NCI-H69 (cell line): ENCODE results near the gene STON1.
A peak's percentile ranks its signal among the peaks of the same experiment; 100 is the strongest.
"Not testable (repeated sequence)": the region's sequence is repeated elsewhere in the genome, so short reads cannot be mapped to it uniquely, and the experiment has no call there.

Source experiments
- DNase-seq: peaks from one replicate; lab custom pipeline; 2025; lab: John Stamatoyannopoulos, UW

The STON1 gene

DNA sequence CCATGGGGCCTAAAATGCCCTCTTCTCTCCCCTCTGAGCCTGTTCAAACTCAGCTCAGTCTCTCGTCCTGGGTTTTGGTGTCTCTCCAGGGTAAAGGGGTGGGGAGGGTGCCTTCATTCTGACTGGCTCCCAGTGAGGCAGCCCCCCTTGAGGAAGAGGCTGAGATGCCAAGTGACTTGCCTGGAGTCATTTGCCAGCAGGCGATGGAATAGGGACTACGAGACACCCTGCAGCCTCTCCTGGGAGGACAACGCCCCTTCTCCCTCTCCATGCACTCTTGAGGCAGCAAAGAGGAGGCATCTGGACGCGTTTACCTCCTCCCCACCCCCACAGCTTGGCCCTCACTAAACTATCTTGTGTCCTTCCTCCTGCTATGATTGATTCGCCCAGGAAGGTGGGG is 760 bp upstream of the STON1 start:
- DNase-seq: peak; percentile 65

- no peak for DNase-seq
Measured at GRCh38 chr2:48529676-48530032, 300 bp upstream of the STON1 start.

GRCh38 chr2:48531141-48531648 is 1.2 kb downstream of the STON1 start:
- peak; percentile 35 for DNase-seq

GRCh38 chr2:48532174-48532573 is 2.2 kb downstream of the STON1 start:
- DNase-seq: no peak

- DNase-seq: no peak
Measured at GRCh38 chr2:48532824-48533223, 2.9 kb downstream of the STON1 start.

GRCh38 chr2:48534781-48535180 is 4.8 kb downstream of the STON1 start:
- DNase-seq: no peak

DNA sequence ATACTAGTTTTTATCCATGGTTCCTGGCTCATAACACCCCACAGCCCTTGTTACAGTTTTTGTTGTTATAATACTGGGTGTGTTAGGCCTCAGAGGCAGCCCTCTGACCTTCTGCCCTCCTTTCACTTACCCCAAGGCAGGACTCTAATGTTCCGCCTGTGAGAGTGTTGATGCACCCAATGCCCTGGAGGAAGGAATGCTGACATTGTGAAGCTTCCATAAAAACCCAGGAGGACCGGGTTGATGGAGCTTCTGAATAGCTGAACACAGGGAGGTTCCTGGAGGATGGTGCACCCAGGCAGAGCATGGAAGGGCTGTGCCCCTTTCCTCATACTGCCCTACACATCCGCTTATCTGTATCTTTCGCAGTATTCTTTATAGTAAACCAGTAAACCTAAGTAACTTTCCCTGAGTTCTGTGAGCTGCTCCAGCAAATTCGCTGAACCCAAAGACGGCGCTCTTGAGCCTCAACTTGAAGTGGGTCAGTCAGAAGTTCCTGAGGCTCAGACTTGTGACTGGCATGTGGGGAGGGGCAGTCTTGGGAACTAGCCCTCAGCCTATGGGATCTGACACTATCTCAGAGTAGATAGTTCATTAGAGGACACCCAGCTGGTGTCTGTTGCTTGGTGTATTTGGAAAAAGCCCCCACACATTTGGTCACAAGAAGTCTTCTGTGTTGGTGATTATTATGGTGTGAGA is 10.4 kb downstream of the STON1 start:
- DNase-seq: no peak

DNA sequence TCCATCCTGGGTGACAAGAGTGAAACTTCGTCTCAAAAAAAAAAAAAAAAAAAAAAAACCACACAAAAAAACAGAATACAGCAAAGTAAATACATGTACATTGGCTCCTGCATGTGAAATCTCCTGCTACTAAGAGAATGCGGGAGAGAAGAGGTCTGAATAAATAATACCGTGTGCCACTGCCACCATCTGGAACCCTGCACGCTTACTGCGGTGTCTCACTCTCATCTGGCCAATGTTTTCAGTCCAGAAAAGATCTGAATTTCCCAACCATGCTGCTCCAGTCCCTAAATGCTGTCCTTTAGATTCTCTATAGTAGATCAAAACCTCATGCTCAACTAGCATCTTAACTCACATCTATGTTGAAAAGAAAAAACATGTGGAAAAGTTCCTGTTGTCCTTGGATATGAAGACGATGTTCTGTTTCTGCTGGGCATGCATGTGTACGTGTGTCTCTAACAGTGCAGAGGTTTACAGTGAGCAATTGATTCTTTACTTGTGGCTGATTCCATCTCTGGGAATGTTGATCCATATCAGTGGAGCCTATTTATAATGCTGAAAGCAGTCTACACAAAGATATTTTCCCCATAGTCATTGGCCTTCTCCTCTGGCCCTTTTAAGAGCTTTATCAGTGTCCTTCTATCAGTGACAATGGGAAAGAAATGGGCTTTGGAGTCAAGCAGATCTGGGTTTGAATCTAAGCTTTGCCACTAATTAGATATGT is 11.9 kb downstream of the STON1 start:
- DNase-seq: no peak

- DNase-seq: no peak
Measured at GRCh38 chr2:48543895-48544294, 13.9 kb downstream of the STON1 start.

DNA sequence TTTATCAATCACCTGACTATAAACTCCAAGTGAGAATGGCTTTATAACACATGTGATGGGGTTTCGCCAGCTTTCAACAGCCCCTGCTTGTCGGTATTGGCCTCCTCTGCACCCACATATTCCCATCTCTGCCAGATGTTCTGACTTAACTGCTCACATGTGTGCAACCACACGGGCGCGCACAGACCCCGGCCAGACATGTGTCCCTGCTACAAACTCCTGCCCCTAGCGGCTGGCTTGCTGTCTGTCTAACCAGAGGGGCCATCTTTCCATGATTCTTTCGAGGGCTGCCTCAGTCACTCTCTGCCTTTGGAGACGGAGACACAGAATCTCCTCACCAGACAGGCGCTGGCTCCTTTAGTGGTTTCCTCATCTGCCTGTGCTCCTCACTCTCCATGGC is 15.3 kb downstream of the STON1 start:
- DNase-seq: peak; percentile 55

GRCh38 chr2:48548840-48549239 is 18.9 kb downstream of the STON1 start:
- no peak for DNase-seq

- DNase-seq: no peak
Measured at GRCh38 chr2:48549972-48550371, 20.0 kb downstream of the STON1 start.

GRCh38 chr2:48551548-48551947 is 21.6 kb downstream of the STON1 start:
- DNase-seq: no peak

GRCh38 chr2:48555071-48555470 is 25.1 kb downstream of the STON1 start:
- not testable (repeated sequence) for DNase-seq

DNA sequence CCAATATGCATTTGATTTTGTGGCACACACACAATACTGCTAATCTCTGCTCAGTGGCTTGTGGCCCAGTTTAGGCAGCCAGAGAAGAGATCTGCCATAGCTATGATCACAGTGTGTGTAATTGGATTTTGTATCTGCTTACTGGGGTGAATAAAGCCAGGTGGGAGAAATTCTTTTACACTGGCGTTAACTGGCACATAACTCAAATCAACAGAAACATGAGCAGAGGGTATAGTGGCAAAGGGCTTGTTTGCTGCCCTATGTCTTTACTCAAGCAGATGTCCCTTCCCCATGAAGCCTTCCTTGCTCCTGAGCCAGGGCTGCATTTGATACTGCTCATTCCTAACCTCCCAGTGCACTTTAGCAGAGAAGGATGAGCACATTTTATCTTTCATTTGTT is 28.5 kb downstream of the STON1 start:
- no peak for DNase-seq

DNA sequence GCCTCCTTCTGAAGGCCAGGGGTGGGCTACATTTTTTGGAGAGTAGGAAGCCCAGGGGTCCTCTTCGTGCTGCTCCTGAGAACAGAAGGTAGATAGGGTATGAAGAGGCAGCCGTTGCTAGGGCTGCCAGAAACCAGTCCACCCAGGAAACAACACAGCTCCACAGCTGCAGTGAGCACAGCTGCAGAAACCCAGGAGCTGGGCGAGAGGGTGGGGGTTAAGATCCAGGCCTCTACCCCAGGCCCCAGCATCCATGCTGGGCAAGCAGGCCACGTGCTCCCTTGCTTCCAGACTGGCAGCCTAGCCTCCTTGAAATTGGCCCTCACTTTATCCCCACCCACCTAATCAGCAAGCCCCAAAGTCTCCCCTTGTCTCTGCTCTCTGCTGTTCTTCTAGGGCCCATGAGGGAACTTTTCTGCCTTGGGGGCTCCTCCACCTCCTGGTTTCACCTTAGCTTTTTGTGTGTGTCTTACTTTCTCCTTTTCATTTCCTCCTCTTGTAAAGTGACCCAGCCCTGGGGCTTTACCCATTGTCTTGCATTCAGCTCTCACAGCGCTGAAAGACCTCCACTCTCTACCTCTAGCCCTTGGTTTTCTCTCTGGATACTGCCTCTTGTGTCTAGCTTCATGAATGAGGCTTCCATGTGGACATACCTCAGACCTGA is 30.7 kb downstream of the STON1 start:
- DNase-seq: no peak

- no peak for DNase-seq
Measured at GRCh38 chr2:48562281-48562680, 32.3 kb downstream of the STON1 start.

DNA sequence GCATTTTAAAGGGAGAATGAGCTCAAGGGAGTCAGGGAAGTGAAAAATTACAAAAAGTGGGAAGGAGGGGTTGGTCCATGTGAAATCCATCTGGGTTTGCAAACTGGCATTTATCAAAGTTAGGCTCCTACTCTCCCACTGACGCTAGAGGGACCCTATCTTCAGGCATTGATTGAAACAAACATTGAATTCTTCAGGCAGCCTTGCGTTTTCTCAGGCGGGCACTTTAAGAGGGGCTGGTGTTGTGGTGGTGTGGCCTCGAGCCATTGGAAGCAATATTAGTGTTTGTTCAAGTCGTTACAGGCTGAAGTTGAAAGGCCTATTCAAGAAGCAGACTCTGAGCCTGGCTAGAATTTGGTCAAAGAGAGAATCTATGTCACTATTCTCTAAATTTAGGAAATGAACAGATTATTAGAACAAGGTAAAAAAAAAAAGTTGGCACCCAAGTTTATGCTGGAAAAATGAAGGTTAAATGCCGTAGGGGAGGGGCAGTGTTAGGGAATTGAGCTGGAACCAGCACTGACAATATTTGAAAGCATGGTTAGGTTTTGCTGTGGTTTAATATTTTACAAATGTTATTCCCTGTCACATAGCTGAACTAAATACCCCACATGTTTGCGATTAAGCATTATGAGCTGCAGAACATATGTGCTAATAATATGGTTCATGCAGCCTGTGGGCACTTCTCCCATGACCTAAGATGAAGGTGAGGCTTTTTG is 36.8 kb downstream of the STON1 start:
- peak; percentile 8 for DNase-seq

- no peak for DNase-seq
Measured at GRCh38 chr2:48567671-48568070, 37.7 kb downstream of the STON1 start.

GRCh38 chr2:48568547-48568946 is 38.6 kb downstream of the STON1 start:
- DNase-seq: no peak

DNA sequence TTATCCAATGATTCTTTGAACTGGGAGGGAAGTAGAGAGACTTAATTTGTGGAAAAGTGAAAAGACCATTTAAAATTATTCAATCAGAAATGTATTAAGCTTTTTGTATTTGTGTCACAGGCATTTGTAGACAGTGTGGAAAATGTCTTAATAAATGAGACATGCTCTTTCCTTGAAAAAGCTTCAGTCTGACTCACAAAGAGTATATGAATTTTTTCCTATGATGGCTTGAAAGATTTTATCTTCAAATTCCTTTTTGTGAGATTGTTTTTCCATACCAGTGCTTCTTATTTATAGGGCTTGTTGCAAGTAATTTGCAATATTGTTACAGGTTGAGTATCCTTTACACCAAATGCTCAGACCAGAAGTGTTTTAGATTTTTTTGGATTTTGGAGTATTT is 39.5 kb downstream of the STON1 start:
- DNase-seq: no peak

DNA sequence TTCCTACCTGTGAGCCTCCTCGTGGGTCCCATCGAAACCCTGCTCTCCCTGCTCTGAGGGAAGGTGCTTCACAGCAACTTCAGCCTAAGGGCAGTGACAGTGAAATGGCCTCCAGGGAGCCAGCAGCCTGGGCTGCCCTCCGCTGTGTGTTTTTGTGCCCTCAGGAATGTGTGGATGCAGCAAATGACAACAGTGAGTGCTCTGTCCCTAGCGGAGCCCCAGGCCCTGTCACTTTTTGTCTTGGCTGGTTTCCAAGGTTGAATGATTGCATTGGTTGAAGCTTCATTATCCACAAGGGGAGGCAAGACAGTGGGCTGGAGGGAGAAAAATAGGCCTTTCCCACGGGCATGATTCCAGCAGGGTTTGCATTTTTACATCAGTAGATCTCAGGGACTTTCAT is 42.9 kb downstream of the STON1 start:
- DNase-seq: peak; percentile 18
